Spleen (tissue), 7 donors: Measurements from ENCODE around the gene KCNE3.

Experiments
- POLR2A ChIP-seq, 3 donors: fragments of 450-650 bp; IDR thresholded peaks; one replicate each; pipeline ENCODE4 v1.5.1; 2017; ENCODE audit warnings: antibody characterized with exemption in 3 of 3, mild to moderate bottlenecking in 1 of 3
- TF ChIP-seq, protein P1 (sequence below), 11 experiments: fragments of 200-600 bp in 7 of 11; fragments of 450-650 bp in 4 of 11; sonication (generic) in 4 of 11; IDR thresholded peaks in 8 of 11; conservative IDR thresholded peaks in 3 of 11; 1 replicate in 7 of 11; 2 replicates in 4 of 11; pipeline versions ENCODE4 v1.4.0 to v1.8.0; 2016 to 2021; ENCODE audit warnings: antibody characterized with exemption in 11 of 11, inconsistent platforms in 4 of 11, mild to moderate bottlenecking in 1 of 11
- donor health status: DM: no; HTN: no; CAD: no; lungs with moderate emphysema.
- donor health status: DM: no; HTN: no; CAD: no.
- donor health status: DM: no; HTN: no; CAD: no.

DNA sequence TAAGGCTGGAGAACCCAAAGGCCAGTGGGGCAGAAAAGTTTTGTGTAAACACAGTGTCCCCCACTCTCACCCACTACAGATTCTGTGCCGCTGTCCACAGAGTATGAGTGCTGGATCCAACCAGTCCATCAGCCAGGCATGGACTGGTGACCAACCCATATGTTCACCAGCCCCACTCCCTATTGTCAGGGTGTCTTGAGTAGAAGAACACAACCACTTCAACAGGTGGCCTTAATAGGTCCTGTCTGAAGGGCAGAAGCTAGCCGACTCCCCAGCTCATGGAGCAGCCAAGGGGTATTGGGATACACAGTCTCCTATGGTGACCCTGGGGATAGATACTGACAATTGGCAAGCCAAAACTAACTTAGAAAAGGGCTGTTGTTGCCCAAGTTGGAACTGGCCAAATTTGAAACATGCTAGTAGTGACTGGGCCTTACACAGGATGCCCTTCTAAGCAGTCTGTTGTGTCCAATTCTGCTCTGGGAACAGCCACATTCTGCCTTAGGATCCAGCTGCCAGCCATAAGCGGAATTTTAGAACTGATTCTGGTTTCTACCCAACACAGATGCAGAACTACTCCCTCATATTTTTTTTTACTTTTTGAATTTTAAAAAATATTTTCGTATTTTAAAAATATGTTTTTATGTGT lies 49.4 kb downstream of the KCNE3 start:
- TF ChIP-seq, protein P1, sequence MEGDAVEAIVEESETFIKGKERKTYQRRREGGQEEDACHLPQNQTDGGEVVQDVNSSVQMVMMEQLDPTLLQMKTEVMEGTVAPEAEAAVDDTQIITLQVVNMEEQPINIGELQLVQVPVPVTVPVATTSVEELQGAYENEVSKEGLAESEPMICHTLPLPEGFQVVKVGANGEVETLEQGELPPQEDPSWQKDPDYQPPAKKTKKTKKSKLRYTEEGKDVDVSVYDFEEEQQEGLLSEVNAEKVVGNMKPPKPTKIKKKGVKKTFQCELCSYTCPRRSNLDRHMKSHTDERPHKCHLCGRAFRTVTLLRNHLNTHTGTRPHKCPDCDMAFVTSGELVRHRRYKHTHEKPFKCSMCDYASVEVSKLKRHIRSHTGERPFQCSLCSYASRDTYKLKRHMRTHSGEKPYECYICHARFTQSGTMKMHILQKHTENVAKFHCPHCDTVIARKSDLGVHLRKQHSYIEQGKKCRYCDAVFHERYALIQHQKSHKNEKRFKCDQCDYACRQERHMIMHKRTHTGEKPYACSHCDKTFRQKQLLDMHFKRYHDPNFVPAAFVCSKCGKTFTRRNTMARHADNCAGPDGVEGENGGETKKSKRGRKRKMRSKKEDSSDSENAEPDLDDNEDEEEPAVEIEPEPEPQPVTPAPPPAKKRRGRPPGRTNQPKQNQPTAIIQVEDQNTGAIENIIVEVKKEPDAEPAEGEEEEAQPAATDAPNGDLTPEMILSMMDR (IDR thresholded peaks at IDR 0.05 in 8 of 11, conservative IDR thresholded peaks at IDR 0.05 in 3 of 11): no peak
- no peak for TF ChIP-seq POLR2A (IDR thresholded peaks at IDR 0.05)
